NCI-H2081 treated with DMSO at 0.1 percent for 48 hours (cell line): ENCODE results near the gene PSKH1.
"Not testable (repeated sequence)": the region's sequence is repeated elsewhere in the genome, so short reads cannot be mapped to it uniquely, and the experiment has no call there.

Experiments used
- DNase-seq: peaks from one replicate; lab custom pipeline; 2025; lab: John Stamatoyannopoulos, UW

The PSKH1 gene

GRCh38 chr16:67892899-67893742 is at the start of gene PSKH1:
Gene PSKH1, plus strand, starts transcription at chr16:67893254. Its CDS starts 15,496 bp downstream, at chr16:67908750.
- peak; percentile 39 for DNase-seq

DNA sequence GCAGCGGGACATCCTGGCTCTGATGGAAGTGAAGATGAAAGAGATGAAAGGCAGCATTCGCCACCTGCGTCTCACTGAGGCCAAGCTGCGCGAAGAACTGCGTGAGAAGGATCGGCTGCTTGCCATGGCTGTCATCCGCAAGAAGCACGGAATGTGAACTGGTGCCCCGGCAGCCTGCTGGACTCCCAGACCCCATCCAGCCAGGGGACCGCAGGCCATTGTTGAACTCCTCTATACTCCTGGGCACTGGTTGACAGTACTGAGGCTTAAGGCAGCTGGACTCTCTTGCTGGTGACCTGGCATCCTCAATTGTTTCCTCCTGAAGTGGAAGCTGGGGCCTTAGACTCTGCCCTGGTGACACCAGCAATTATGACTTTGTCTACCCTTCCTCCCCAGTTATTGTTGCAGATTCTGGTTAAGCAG is 49.7 kb upstream of the PSKH1 start:
- no peak for DNase-seq

DNA sequence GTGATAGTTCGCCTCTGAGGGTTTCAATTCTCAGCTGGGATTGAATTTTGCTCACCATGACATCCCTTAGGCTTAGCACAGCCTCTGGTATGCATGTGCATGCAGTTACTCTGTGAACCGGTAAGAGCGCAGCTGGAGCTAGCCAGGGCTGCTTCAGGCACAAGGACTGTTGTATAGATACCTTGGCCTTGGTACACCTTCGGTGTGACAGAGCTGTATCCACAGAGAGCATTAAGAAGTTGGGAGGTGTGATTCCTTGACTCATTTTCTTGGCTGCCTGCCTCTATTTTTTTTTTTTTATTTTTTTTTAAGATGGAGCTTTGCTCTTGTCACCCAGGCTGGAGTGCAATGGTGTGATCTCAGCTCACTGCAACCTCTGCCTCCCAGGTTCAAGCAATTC is 48.6 kb upstream of the PSKH1 start:
- DNase-seq: no peak

DNA sequence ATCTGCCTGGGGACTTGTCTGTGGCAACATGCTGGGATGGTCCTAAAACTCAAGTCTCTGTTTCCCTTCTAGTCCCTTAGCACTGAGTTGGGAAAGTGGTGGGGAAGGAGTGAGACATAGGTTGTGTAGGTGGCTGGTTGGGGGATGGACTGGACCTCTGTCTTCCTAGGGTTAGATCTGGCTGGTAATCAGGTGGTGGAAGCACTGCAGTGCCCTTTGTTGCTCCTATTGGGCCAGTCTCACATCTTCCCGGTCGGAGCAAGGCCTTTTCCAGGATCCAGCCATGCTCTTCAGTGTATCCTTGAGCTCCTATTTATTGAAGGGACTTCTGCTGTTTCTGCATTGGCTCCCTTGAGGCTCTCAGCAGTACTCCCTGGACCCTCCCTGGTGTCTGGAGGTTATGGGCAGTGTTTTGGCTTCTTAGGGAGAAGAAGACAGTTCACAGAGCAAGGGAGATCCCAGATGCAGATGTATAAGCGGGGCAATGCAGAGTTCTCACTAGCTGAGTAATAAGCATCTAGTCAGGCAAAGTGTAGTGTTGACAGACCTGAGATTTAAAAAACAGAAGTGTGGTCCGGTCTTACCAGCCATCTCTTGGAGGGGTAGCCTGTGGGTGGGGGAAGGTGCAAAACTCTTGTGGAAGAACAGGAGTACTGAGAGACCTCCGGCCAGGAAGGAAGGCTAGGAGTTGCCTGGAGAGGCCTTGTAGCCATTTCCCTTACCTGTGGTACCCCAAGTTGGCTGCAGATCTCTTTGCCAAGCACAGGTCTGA is 47.6 kb upstream of the PSKH1 start:
- no peak for DNase-seq

- no peak for DNase-seq
Observed at GRCh38 chr16:67846063-67846319, 47.1 kb upstream of the PSKH1 start.

GRCh38 chr16:67846320-67847063 is 46.6 kb upstream of the PSKH1 start, which contains the start of gene NUTF2:
Gene NUTF2, plus strand, starts transcription at chr16:67846933. Its CDS starts 18,198 bp downstream, at chr16:67865131.
- DNase-seq: peak; percentile 77

DNA sequence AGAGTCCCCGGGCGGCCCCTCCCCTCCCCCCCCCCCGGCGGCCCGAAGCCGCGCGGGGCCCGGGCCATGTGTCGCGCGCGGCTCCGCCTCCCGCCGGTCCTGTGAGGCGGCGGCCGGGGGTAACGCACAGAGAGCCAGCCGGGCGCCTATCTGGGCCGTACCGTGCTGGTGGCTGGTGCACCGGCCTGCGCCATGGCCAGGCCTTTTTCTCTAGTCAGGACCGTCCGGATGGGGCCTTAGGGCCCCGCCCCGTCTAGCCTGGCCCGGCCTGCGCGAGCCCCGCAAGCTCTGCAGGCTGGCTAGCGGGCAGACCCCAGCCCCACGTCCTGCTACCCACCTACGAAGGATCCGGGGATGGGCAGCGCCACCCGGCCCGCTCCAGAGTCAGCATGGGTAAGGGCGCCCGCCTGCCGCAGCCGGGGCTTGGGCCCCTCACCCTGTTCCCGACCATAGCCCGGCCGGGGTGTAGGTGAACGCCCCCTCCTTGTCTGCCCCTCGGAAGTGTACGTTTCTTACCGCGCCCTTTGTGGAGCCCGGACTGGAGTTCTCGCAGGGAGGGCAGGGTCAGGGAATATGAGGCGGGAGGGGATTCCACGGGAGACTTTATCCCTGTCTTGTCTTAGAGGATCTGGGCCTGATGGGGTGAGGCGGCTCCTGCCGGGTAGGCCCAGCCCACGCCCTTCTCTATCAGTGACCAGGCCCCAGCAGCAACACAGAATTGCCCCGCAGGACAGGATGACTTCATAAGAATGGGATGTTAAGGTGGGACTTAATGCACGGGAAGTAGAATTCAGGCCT is 45.8 kb upstream of the PSKH1 start, which contains the start of gene CENPT:
CENPT (minus strand) TSS at position 630 of the 798 bp plus-strand sequence. CDS start 13,834 bp downstream, outside the sequence.
- DNase-seq: no peak

- DNase-seq: no peak
Observed at GRCh38 chr16:67848118-67848517, 44.9 kb upstream of the PSKH1 start.

DNA sequence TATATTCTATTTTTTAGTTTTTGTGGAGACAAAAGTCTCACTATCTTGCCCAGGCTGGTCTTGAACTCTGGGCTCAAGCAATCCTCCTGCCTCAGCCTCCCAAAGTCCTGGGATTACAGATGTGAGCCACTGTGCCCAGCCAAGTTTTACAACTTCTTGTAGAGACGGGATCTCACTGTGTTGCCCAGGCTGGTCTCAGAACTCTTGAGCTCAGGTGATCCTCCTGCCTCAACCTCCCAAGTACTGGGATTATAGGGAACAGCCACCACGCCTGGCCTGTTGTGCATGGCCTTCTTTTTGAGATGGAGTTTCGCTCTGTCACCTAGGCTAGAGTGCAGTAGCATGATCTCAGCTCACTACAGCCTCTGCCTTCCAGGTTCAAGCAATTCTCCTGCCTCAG is 39.4 kb upstream of the PSKH1 start:
- DNase-seq: no peak

- no peak for DNase-seq
Observed at GRCh38 chr16:67855789-67856188, 37.3 kb upstream of the PSKH1 start.

DNA sequence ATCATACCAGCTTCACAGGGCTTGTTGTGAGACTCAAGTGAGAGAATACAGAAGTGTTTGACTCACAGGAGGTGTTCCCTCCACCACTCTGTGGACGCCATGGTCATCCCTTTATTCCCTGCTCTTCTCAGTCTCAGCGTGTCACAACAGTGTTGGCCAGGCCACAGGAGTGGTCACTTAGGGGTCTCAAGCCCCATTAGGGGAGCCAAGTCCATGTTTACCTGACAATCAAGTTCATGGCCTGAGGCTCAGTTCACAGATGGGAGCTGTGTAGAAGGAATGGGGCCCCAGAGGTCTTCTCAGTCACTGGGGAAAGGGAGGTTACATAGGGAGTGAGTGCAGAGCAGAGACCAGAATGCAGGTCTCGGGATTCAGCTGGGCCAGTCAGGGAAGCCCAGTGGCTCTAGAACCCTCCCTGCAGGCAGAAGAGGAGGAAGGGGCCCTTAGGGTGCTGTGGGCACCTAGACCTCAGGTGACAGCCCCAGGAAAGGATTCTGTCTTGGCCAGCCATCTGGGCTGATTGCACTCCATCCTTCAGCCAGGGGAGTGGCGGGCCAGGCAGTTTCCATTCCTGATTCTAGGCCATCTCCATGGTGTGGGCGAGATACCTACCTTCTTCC is 36.0 kb upstream of the PSKH1 start:
- no peak for DNase-seq

DNA sequence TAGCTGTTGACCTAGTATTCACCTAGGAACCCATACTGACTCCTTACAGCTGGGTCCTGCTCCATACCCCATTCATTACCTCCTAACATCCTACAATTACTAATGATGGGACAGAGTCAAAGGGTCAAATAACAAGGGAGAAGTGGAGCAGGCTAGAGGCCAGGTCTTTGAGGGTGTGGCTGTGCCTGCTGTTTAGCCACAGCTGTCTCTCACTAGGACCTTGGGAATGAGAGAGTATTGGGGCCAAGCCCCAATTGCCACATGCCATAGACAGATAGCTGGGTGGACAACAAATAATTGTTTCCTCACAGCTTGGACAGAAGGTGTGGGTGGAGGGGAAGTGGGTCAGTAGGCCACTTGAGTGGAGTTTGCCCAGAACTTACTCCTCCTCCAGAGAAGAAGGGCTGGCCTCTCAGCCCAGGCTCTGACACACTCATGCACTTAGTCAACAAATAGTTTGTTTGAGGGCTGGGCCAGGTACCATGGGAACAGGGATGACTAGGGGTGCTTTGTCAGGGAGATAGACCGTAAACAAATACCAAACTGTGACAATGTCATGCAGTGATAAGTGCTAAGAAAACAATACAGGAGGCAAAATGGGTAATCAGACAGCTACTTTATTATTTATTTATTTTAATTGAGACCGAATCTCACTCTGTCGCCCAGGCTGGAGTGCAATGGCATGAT is 35.4 kb upstream of the PSKH1 start:
- peak; percentile 43 for DNase-seq

DNA sequence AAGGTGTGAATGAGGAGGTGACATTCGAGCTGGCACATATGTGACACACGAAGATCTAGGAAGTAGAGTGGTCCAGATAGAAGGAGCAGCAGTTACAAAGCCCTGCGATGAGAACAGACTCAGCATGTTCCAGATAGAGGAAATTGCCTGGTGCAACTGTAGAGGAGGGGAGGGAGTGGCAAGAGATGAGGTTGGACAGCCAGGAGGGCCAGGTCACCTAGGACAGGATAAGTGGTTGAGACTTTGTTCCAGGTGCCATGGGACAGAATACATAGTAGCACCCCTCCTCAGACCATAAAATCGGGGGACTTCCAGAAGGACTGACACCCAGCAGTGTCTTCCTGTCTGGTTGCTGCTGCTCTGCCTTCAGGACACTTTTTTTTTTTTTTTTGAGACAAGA is 34.6 kb upstream of the PSKH1 start:
- no peak for DNase-seq

- no peak for DNase-seq
Observed at GRCh38 chr16:67860589-67861398, 32.3 kb upstream of the PSKH1 start.

DNA sequence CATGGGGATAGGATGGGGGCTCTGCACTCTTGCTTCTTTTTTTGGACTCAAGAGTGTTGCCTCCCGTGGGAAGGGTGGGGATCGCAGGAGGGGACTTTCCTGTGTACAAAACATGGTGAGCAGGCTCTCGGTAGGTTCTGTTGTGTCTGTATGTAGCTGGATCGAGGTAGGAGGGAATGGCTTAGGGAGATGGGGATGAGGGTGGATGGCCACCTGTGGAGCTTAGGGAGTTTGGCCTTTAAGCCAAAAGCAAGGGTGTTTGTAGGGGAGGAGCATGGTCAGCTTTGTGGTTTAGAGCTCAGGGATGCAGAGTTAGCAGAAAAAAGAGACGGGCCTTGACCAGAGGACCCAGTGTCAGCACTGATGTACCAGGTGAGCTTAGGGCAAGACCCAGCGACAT is 31.2 kb upstream of the PSKH1 start:
- no peak for DNase-seq

- no peak for DNase-seq
Observed at GRCh38 chr16:67862623-67863583, 30.2 kb upstream of the PSKH1 start.

DNA sequence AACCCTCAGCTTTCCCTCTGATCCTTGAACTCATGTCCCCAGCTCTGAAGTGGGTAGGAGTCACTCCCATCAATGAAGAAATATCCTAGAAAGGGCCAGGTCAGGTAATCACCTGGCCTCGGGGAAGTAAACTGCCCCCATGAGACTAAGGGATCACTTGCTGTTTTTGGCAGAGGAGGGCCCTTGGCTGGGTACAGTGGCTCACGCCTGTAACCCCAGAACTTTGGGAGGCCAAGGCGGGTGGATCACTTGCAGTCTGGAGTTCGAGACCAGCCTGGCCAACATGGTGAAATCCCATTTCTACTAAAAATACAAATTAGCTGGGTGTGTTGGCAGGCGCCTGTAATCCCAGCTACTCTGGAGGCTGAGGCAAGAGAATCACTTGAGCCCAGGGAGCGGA is 29.0 kb upstream of the PSKH1 start:
- DNase-seq: not testable (repeated sequence)

GRCh38 chr16:67864594-67864993 is 28.5 kb upstream of the PSKH1 start:
- DNase-seq: no peak

DNA sequence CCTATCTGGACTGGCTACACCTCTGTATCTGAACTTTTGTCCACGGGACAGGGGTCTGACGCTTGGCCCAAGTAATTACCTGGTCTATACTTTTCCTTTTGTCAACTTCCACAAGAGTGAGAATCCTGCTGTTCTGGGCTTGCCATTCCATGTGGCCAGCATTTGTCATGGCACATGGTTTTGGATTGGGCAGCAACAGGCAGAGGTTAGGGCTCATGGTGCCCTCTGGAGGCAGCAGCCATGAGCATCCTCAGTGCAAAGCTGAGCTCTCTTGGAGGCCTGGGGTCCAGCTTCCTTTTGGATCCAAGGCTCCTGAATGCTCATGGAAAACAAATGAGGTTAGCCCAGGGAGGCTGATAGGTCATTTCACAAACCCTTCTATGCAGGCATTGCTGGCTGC is 27.7 kb upstream of the PSKH1 start:
- no peak for DNase-seq
